Transverse colon (tissue), 4 donors: ENCODE measurements around the gene DGUOK. TPM values are rescaled to one million over a fixed set of nuclear protein-coding genes. Genes with fewer than 3 reads are reported as not detected.

Experiments used
- DNase-seq: peaks from one replicate; pipeline ENCODE4 v3.0.0-alpha.2; 2019
- H3K27ac ChIP-seq, 4 donors: fragments of 200-600 bp; sonication (generic); 2 replicates each; pipeline ENCODE4 v1.5.1; 2016 to 2018; ENCODE audit warnings: inconsistent platforms in 4 of 4
- H3K27me3 ChIP-seq: fragments of 200-600 bp; sonication (generic); 2 replicates; pipeline ENCODE4 v1.5.1; 2017; ENCODE audit warnings: inconsistent platforms
- H3K36me3 ChIP-seq, 4 donors: fragments of 200-600 bp; sonication (generic); 2 replicates each; pipeline ENCODE4 v1.5.1; 2017 to 2019; ENCODE audit warnings: inconsistent platforms in 4 of 4
- H3K4me1 ChIP-seq, 4 donors: fragments of 200-600 bp; sonication (generic); 2 replicates each; pipeline ENCODE4 v1.5.1; 2017 to 2020; ENCODE audit warnings: inconsistent platforms in 4 of 4
- H3K4me3 ChIP-seq, 4 donors: fragments of 200-600 bp; sonication (generic); 1 replicate in 1 of 4; 2 replicates in 3 of 4; pipeline versions ENCODE4 v1.5.1 to v1.6.1; 2017 to 2019; ENCODE audit warnings: inconsistent platforms in 4 of 4
- H3K9me3 ChIP-seq, 2 donors: fragments of 200-600 bp; sonication (generic); 2 replicates each; pipeline ENCODE4 v1.5.1; 2017 to 2019; ENCODE audit warnings: inconsistent platforms in 2 of 2
- EP300 ChIP-seq: sonication (generic); formaldehyde crosslinking; IDR thresholded peaks from one replicate; pipeline ENCODE4 v1.6.1; 2017; ENCODE audit warnings: antibody characterized with exemption, low read depth
- POLR2A ChIP-seq: fragments of 450-650 bp; IDR thresholded peaks from one replicate; pipeline ENCODE4 v1.6.1; 2016; ENCODE audit warnings: antibody characterized with exemption, mild to moderate bottlenecking, moderate library complexity
- POLR2AphosphoS5 ChIP-seq, 3 donors: sonication (generic); formaldehyde crosslinking; IDR thresholded peaks; one replicate each; pipeline ENCODE4 v1.6.1; 2016; ENCODE audit warnings: antibody characterized with exemption in 3 of 3
- WGBS, 2 donors: methylation state at CpG; one replicate each; pipeline ENCODE4 v1.1.5; 2018; ENCODE audit warnings: low coverage in 1 of 2; 5-methylcytosine and 5-hydroxymethylcytosine counted together
- in situ Hi-C, 4 donors: fragments of 200-750 bp; cut with MboI; loops; one replicate each; pipeline versions ENCODE4 v1.15.0 to v1.15.1; 2017; ENCODE audit warnings: low sequenced_read_pairs in 3 of 4, low pct_ligation_motif_present in 1 of 4, low pct_unique_long_range_greater_than_20kb in 1 of 4
- intact Hi-C: fragments of 100-400 bp; cut with DNase I; formaldehyde crosslinking; loops from one replicate; pipeline ENCODE4 v1.15.1; 2023; ENCODE audit warnings: low total_unique reads
- total RNA-seq, 4 donors: library from RNA; depleted of rRNA; stranded (reverse); fragments of >200 nt; gene quantifications; one replicate each; pipeline ENCODE4 v1.1.0, GENCODE V29; 2016
- TF ChIP-seq, protein P1 (sequence below), 5 experiments: fragments of 200-600 bp in 3 of 5; fragments of 450-650 bp in 2 of 5; sonication (generic) in 3 of 5; IDR thresholded peaks; 1 replicate in 2 of 5; 2 replicates in 3 of 5; pipeline ENCODE4 v1.5.1; 2016 to 2017; ENCODE audit warnings: antibody characterized with exemption in 5 of 5, inconsistent platforms in 3 of 5, mild to moderate bottlenecking in 2 of 5, moderate library complexity in 1 of 5

Gene DGUOK
- total RNA-seq, 4 donors from 2014 or later, result 27.3 to 49.7 (median 40.3) TPM

DNA sequence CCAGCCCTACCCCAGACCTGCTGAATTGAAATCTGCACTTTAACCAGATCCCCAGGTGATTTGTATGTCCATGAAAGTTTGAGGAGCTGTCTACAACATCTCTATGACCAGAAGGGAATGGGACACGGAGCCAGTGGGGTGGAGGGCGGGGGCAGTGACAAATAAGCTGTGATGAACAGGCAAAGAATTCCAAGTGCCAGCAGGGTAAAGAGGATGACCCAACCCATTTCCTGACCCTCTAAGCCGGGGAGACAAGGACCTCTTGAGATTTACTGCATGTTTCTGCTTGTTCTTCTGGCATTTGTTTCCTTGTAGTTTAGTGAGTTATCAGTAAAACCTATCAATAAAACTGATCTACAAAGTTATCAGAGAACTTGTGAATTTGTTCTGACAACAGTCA, 66.7 kb downstream of the DGUOK start:
- Histone ChIP-seq H3K9me3 (no peaks in the 10 kb centered on the region), H3K4me1 (peaks cover 0 to 10% (median 3%) of the 10 kb centered on the region in 4 donors), H3K36me3 (no peaks in the 10 kb centered on the region), H3K4me3 (no peak overlapping the region), H3K27me3 (no peaks in the 10 kb centered on the region), H3K27ac (no peak overlapping the region)
- intact Hi-C loops (no loop called here), in situ Hi-C loops (loop anchor here in 2 of 4 donors (10.0 to 25.0 kb wide), 2 partner anchors 156 to 169 kb away; partner anchors contain the start of gene STAMBP (in 2 of the 2))
- DNase-seq, result no peak
- WGBS, 2 donors, result 69 to 75% methylated on average over 3 of the region's 3 CpGs
- TF ChIP-seq POLR2A (no peak), EP300 (no peak), POLR2AphosphoS5 (IDR thresholded peaks at IDR 0.05) (no peak)
- TF ChIP-seq, protein P1, sequence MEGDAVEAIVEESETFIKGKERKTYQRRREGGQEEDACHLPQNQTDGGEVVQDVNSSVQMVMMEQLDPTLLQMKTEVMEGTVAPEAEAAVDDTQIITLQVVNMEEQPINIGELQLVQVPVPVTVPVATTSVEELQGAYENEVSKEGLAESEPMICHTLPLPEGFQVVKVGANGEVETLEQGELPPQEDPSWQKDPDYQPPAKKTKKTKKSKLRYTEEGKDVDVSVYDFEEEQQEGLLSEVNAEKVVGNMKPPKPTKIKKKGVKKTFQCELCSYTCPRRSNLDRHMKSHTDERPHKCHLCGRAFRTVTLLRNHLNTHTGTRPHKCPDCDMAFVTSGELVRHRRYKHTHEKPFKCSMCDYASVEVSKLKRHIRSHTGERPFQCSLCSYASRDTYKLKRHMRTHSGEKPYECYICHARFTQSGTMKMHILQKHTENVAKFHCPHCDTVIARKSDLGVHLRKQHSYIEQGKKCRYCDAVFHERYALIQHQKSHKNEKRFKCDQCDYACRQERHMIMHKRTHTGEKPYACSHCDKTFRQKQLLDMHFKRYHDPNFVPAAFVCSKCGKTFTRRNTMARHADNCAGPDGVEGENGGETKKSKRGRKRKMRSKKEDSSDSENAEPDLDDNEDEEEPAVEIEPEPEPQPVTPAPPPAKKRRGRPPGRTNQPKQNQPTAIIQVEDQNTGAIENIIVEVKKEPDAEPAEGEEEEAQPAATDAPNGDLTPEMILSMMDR (IDR thresholded peaks at IDR 0.05), result no peak

GRCh38 chr2:73993778-73994177, 67.1 kb downstream of the DGUOK start:
- Histone ChIP-seq H3K36me3 (no peaks in the 10 kb centered on the region), H3K27me3 (no peaks in the 10 kb centered on the region), H3K4me1 (peaks cover 0 to 7% (median 0%) of the 10 kb centered on the region in 4 donors), H3K4me3 (no peak overlapping the region), H3K27ac (no peak overlapping the region), H3K9me3 (no peaks in the 10 kb centered on the region)
- intact Hi-C loops (no loop called here), in situ Hi-C loops (loop anchor here in 2 of 4 donors (10.0 to 25.0 kb wide), 2 partner anchors 156 to 169 kb away; partner anchors contain the start of gene STAMBP (in 2 of the 2))
- TF ChIP-seq POLR2A (no peak), POLR2AphosphoS5 (IDR thresholded peaks at IDR 0.05) (no peak), EP300 (no peak)
- TF ChIP-seq, protein P1 (IDR thresholded peaks at IDR 0.05), result no peak
- 70 to 75% methylated on average over 3 to 4 of the region's 4 CpGs for WGBS, 2 donors
- no peak for DNase-seq

DNA sequence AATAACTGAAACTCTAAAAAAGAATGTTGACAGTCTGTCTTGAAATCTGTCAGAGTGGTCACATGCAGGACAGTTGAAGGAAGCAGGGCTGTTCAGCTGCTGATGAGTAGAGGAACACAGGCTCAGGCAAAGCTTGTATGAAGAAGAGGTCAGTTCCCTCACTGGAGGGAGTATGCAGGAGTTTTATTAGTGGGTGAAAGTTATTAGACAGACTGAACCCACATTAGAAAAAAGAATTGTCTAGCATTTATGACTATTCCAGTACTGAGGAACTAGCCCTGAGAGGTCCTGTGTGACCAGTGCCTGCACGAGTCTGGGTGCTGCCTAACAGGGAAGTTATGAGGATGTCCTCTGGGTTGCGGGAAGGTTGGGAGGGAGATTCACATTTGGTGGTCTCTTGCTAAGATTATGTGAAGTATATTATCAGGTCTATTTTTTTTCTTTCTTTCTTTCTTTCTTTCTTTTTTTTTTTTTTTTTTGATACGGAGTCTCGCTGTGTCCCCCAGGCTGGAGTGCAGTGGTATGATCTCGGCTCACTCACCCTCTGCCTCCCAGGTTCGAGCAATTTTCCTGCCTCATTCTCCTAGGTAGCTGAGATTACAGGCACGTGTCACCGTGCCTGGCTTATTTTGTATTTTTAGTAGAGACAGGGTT, 67.6 kb downstream of the DGUOK start:
- H3K27me3 ChIP-seq, result no peaks in the 10 kb centered on the region
- intact Hi-C loops (no loop called here), in situ Hi-C loops (loop anchor here in 2 of 4 donors (10.0 to 25.0 kb wide), 2 partner anchors 157 to 170 kb away; partner anchors contain the start of gene STAMBP (in 2 of the 2))
- peaks cover 0 to 6% (median 0%) of the 10 kb centered on the region in 4 donors for H3K4me1 ChIP-seq
- no peak overlapping the region for H3K27ac ChIP-seq
- WGBS, 2 donors, result 85 to 93% methylated on average over 2 to 8 of the region's 8 CpGs
- no peaks in the 10 kb centered on the region for H3K9me3 ChIP-seq
- TF ChIP-seq POLR2A (no peak), EP300 (no peak), POLR2AphosphoS5 (IDR thresholded peaks at IDR 0.05) (no peak)
- TF ChIP-seq, protein P1 (IDR thresholded peaks at IDR 0.05), result no peak
- no peak for DNase-seq
- no peak overlapping the region for H3K4me3 ChIP-seq
- no peaks in the 10 kb centered on the region for H3K36me3 ChIP-seq

DNA sequence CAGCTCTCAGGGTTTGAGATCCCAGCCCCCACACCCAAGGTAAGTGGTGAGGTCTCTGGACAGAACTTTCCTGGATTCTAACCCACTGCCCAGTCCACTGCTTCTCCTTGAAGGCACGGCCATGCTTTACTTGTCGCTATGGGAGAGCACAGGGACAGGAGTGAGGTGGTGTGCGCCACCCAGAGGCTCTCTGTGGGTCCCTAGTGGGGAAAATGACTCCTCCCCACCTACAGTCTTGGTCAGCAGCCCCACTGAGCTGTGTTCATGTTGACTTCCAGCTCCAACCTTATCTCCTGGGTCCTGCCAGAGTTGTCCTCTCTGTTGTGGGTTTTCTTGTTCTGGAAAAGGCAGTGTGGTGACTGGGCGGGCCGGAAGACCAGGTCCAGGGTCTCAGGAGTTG, 69.1 kb downstream of the DGUOK start:
- H3K4me1 ChIP-seq, result peaks cover 0 to 18% (median 14%) of the 10 kb centered on the region in 4 donors
- H3K4me3 ChIP-seq, result no peak overlapping the region
- DNase-seq, result no peak
- intact Hi-C loops, result no loop called here
- no peaks in the 10 kb centered on the region for H3K36me3 ChIP-seq
- no peaks in the 10 kb centered on the region for H3K9me3 ChIP-seq
- in situ Hi-C loops, result loop anchor here in 2 of 4 donors (10.0 to 25.0 kb wide), 2 partner anchors 159 to 171 kb away; partner anchors contain the start of gene STAMBP (in 2 of the 2)
- H3K27me3 ChIP-seq, result no peaks in the 10 kb centered on the region
- TF ChIP-seq, protein P1 (IDR thresholded peaks at IDR 0.05), result no peak
- no peak for TF ChIP-seq EP300
- TF ChIP-seq POLR2A, result no peak
- TF ChIP-seq POLR2AphosphoS5 (IDR thresholded peaks at IDR 0.05), result no peak
- H3K27ac ChIP-seq, result no peak overlapping the region
- WGBS, 2 donors, result 95% methylated on average over 5 of the region's 5 CpGs; no CpG with 5 or more reads in 1 of the 2 donors
